NCI-H510A (cell line): ENCODE results near the gene RAD51D.
"Not testable (repeated sequence)": the region's sequence is repeated elsewhere in the genome, so short reads cannot be mapped to it uniquely, and the experiment has no call there.

ENCODE experiments used
- DNase-seq: peaks from one replicate; lab custom pipeline; 2025; lab: John Stamatoyannopoulos, UW

Gene RAD51D

GRCh38 chr17:35141681-35142466, 22.2 kb upstream of the RAD51D start, which contains the start of gene NLE1:
Gene NLE1, minus strand, starts transcription at chr17:35142303. Its CDS starts 28 bp downstream, at chr17:35142275.
- DNase-seq: peak; percentile 73

GRCh38 chr17:35138218-35138617, 18.6 kb upstream of the RAD51D start:
- DNase-seq: no peak

- DNase-seq: no peak
Measured at GRCh38 chr17:35135322-35135721, 15.7 kb upstream of the RAD51D start.

GRCh38 chr17:35132816-35133550, 13.3 kb upstream of the RAD51D start:
- no peak for DNase-seq

GRCh38 chr17:35132099-35132498, 12.4 kb upstream of the RAD51D start:
- no peak for DNase-seq

GRCh38 chr17:35130392-35130791, 10.7 kb upstream of the RAD51D start:
- DNase-seq: no peak

- no peak for DNase-seq
Measured at GRCh38 chr17:35129973-35130351, 10.3 kb upstream of the RAD51D start.

- DNase-seq: no peak
Measured at GRCh38 chr17:35129154-35129972, 9.7 kb upstream of the RAD51D start.

- DNase-seq: no peak
Measured at GRCh38 chr17:35127751-35128514, 8.3 kb upstream of the RAD51D start.

- no peak for DNase-seq
Measured at GRCh38 chr17:35121315-35121714, 1.7 kb upstream of the RAD51D start, which contains the start of gene FNDC8. Gene FNDC8, plus strand, starts transcription at chr17:35121615. Its CDS starts 79 bp downstream, at chr17:35121694.

GRCh38 chr17:35117984-35118383, 1.7 kb downstream of the RAD51D start:
- no peak for DNase-seq

- DNase-seq: no peak
Measured at GRCh38 chr17:35116845-35117244, 2.8 kb downstream of the RAD51D start.

GRCh38 chr17:35110791-35111190, 8.9 kb downstream of the RAD51D start:
- not testable (repeated sequence) for DNase-seq

- DNase-seq: no peak
Measured at GRCh38 chr17:35104844-35105450, 14.7 kb downstream of the RAD51D start.

- DNase-seq: no peak
Measured at GRCh38 chr17:35103271-35103670, 16.4 kb downstream of the RAD51D start.

GRCh38 chr17:35101725-35102124, 17.9 kb downstream of the RAD51D start:
- DNase-seq: no peak

GRCh38 chr17:35101036-35101435, 18.6 kb downstream of the RAD51D start:
- no peak for DNase-seq

GRCh38 chr17:35099908-35100307, 19.8 kb downstream of the RAD51D start:
- DNase-seq: no peak

GRCh38 chr17:35097776-35098175, 21.9 kb downstream of the RAD51D start:
- no peak for DNase-seq

GRCh38 chr17:35095741-35096140, 23.9 kb downstream of the RAD51D start:
- no peak for DNase-seq

- no peak for DNase-seq
Measured at GRCh38 chr17:35094902-35095301, 24.8 kb downstream of the RAD51D start.
